Lower leg skin (tissue), 3 donors: ENCODE data around the gene VWA5A.

Experiments used
- POLR2A ChIP-seq, 2 donors: fragments of 450-650 bp; IDR thresholded peaks; one replicate each; pipeline ENCODE4 v1.6.1; 2016 to 2017; ENCODE audit warnings: antibody characterized with exemption in 2 of 2, mild to moderate bottlenecking in 1 of 2, moderate library complexity in 1 of 2
- TF ChIP-seq, protein P1 (sequence below), 3 donors: fragments of 450-650 bp; IDR thresholded peaks; one replicate each; pipeline ENCODE4 v1.5.1; 2016; ENCODE audit warnings: antibody characterized with exemption in 3 of 3, mild to moderate bottlenecking in 3 of 3, moderate library complexity in 2 of 3

- TF ChIP-seq, protein P1, sequence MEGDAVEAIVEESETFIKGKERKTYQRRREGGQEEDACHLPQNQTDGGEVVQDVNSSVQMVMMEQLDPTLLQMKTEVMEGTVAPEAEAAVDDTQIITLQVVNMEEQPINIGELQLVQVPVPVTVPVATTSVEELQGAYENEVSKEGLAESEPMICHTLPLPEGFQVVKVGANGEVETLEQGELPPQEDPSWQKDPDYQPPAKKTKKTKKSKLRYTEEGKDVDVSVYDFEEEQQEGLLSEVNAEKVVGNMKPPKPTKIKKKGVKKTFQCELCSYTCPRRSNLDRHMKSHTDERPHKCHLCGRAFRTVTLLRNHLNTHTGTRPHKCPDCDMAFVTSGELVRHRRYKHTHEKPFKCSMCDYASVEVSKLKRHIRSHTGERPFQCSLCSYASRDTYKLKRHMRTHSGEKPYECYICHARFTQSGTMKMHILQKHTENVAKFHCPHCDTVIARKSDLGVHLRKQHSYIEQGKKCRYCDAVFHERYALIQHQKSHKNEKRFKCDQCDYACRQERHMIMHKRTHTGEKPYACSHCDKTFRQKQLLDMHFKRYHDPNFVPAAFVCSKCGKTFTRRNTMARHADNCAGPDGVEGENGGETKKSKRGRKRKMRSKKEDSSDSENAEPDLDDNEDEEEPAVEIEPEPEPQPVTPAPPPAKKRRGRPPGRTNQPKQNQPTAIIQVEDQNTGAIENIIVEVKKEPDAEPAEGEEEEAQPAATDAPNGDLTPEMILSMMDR (IDR thresholded peaks at IDR 0.05): no peak
- TF ChIP-seq POLR2A (IDR thresholded peaks at IDR 0.05): no peak
Observed at GRCh38 chr11:124110201-124110600, 5.0 kb upstream of the VWA5A start.
